Cardiac septum (tissue), 1 donor: Measurements from ENCODE around the gene CAMP. TPM values are rescaled to one million over a fixed set of nuclear protein-coding genes. Genes with fewer than 3 reads are reported as not detected.

ENCODE experiments used
- DNase-seq: peaks from one replicate; pipeline ENCODE4 v3.0.0-alpha.2; 2020; ENCODE audit warnings: low spot score
- intact Hi-C: fragments of 100-400 bp; cut with DNase I; formaldehyde crosslinking; loops from one replicate; pipeline ENCODE4 v1.14.0; 2022
- long read RNA-seq: library from polyadenylated mRNA; unstranded; transcript quantifications from one replicate; pipeline ENCODE4 v2.0.0, GENCODE V29; 2021
- total RNA-seq: library from RNA; stranded (reverse); fragmentation: NEBNext Ultra II Directional; extraction: Animal tissue kit (Norgen Biotek cat#: 25700); gene quantifications from one replicate; pipeline ENCODE4 v1.2.1, GENCODE V29; 2021
- donor health status: DM: no; HTN: no; CAD: no.

CAMP gene, protein sequence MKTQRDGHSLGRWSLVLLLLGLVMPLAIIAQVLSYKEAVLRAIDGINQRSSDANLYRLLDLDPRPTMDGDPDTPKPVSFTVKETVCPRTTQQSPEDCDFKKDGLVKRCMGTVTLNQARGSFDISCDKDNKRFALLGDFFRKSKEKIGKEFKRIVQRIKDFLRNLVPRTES
- 0.67 TPM for total RNA-seq
- long read RNA-seq, partial matches to known transcripts, result 0 of 1 reads
- long read RNA-seq, other reads (novel, unspliced or antisense), result 0 of 1 reads

DNA sequence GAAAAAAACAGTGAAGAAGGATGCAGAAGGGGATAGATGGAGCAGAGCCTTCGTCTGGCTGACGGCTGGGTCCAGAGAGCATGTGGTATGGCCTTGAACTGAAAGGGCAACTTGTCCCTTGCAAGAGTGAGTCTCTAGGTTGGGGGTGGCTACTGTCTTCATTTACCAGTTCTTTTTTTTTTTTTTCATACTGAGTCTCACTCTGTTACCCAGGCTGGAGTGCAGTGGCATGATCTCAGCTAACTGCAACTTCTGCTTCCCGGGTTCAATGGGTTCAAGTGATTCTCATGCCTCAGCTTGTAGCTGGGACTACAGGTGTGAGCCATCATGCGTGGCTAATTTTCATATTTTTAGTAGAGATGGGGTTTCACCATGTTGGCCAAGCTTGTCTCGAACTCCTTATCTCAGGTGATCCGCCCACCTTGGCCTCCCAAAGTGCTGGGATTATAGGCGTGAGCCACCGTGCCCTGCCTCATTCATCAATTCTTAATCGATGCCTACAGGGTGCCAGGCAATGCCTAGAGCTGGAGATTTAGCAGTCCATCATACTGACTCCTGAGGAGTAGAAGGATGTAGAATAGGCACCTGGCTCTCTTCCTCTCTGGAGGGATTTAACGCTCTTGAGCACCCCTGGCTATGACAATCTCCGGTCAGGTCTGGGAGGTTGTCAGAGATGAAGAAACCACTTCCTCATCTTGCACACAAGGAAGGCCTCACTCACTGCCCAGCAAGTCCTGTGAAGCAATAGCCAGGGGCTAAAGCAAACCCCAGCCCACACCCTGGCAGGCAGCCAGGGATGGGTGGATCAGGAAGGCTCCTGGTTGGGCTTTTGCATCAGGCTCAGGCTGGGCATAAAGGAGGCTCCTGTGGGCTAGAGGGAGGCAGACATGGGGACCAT lies at the start of gene CAMP:
TSS of gene CAMP (plus strand) at position 880 of the 898 bp plus-strand sequence. CDS start at position 897, 17 bp downstream.
- peak; percentile 92 for DNase-seq

DNA sequence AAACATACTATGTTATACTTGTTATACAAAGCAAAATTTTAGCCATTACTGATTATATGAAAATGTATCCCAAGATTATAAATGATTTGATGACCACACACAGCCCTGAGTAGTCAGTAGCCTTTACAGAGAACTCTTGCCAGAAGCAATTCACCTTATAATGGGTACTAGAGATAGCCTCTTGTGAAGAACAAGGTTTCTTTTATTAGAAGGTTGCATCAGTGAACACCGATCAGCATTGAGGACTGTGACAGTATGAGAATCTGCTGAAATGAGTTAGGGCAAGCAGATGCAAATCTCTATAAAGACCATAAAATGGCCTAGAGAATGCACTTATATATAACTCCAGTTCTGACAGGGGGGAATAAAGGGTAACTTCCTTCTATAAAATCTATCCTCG lies 45.2 kb upstream of the CAMP start:
- intact Hi-C loops, result no loop called here
- DNase-seq, result no peak

More for the DNA sequence above, at the start of gene CAMP:
- intact Hi-C loops, result no loop called here

DNA sequence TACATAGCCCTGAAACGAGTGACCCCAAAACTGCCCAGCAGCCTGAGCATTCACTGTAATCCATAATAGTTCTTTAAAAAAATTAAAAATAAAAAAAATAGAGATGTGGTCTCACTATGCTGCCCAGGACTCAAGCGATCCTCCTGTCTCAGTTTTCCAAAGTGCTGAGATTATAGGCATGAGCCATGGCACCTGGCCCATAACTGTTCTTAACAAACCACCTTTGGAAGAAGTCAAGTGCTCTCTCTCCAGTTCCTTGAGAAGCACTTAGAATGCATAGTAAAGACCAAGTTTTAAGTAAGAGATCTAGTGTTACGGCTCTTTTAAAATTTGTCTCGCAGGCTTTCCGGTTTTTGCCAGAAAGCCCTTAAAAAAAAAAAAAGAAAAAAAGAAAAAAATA lies 43.3 kb upstream of the CAMP start:
- intact Hi-C loops, result no loop called here
- no peak for DNase-seq

DNA sequence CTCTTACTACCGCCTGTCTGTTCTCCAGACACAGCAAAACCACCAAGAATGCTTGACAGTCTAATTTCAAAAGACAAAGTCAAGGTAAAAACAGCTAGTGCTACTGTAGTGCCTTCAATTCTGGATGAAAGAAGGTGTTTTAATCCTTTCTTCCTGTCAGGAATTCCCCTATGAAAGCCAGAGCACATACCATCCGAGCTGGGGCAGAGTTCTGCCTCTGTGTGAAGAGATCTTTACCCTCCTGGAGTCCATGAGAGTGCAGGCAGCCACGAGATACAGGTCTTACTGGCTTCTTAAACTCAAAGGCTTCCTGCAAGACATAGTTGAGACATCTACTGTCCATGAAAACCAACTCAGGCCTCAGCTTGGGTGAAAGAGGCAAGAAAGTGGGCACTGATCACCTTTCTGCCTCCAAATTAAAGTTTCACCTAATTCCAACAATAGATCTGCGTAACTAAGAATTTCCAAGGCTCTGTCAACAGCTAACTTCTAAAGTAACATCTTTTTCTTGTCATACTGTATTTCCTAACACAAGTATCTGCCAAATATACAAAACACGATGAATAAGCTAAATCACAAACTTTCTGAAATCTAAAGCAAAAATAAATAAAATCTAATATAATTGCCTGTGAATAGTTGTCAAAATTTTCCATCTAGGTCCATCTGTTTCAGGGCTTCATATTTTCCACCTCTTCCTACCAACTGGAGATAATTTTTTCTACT lies 42.6 kb upstream of the CAMP start:
- intact Hi-C loops, result no loop called here
- DNase-seq, result peak; percentile 5

DNA sequence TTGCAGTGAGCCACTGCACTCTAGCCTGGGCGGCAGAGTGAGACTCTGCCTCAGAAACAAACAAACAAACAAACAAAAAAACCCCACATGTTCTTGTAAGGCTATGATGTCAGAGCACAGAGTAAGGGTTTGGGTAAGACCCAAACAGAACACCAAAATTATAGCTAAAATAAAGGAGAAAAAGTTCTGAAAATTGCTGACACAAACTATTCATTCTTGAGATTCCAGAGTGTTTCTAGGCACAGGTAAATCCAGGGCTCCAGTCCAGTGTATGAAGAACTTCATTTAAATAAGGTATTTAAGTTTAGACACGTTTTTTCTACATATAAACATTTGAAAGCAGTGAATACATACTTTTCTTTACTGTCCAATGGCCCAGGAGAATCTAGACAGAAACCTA lies 39.0 kb upstream of the CAMP start:
- intact Hi-C loops, result no loop called here
- DNase-seq, result peak; percentile 24

DNA sequence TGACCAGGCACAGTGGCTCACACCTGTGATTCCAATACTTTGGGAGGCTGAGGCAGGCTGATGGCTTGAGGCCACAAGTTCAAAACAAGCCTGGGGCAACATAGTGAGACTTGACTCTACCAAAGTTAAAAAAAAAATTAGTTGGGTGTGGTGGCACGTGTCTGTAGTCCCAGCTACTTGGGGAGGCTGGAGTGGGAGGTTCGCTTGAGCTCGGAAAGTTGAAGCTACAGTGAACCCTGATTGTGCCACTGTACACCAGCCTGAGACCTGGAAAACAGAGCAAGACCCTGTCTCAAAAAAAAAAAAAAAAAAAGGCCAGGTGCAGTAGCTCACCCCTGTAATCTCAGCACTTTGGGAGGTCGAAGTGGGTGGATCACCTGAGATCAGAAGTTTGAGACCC lies 38.2 kb upstream of the CAMP start:
- DNase-seq, result no peak
- intact Hi-C loops, result loop anchor here (5.0 kb wide), 1 partner anchor 117 kb away; the partner anchor contains the start of gene NME6

DNA sequence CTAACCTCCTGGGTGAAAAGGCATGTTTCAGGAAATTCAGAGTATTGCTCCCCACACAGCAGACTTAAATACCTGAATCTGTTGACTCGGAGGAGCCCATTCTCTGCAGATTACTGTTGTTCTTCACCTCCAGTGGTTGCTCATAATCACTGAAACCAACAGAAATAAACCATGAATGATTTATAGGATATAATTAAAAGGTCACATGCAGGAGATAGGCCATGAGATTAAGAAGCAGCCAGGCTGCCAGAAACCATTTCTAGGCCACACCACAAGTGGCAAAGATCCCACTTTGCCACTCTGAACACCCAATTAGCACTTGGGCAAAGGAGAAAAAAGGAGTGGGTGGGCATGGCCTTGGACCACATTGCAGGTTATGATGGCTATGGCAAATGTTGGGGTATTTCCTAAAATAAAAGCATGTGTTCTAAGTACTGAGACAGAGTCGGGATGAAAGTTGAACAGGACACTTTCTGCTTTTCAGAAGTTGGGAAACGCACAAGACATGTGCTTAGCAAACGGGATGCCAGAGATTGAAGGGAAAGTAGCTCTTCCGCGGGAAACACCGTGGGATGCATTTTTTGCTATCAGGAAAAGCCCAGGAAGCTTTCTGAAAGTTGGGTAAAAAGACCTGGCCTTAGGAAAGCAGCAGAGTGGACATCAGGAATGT lies 36.5 kb upstream of the CAMP start:
- intact Hi-C loops, result loop anchor here (5.0 kb wide), 1 partner anchor 116 kb away; the partner anchor contains the start of gene NME6

DNA sequence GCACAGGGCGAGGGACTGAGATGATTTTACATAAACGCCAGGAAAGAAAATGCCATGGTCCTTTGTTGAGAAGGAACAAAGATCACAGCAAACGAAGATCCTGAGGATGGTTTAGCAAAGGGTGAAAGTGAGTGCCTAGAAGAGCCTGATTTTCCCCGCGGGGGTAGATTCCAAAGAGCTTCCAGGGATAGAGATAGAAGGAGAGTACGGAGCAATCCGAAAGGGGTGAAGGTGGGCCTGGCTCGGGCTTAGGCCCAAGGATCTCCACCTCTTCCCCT lies 36.1 kb upstream of the CAMP start:
- intact Hi-C loops, result loop anchor here (5.0 kb wide), 1 partner anchor 115 kb away; the partner anchor contains the start of gene NME6
- no peak for DNase-seq

More for the DNA sequence above, 36.5 kb upstream of the CAMP start:
- peak; percentile 15 for DNase-seq

DNA sequence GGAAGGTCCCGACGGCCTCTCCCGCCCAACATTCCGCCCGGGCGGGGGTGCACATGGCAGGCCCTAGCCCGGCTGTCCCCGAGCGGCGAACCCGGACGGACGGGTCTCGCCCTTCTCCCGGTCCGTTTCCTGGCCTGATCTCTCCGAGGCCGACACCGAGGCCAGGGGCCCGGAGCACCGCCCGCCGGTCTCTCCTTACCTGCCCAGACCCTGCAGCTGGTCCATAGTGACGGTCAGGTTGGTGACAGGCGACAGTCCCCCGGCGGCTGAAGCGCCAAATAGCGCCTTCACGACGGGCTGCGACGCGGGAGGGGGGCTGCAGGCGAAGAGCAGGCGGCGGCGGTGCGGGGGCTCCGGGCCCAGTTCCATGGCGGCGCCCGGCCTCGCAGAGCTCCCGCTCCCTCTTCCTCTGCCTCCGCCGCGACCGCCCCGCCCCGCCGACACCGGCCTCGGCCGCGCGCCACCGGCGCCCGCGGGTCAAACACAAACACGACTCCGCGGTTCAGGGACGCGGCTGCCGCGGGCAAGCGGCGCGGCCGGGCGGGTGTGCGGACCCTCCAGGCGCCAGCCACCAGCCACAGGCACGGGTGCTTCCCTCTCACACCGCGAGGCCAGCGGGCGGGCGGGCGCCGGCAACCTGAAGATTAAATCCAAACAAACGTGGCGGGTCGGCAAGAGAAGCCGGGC lies 35.6 kb upstream of the CAMP start:
- intact Hi-C loops, result loop anchor here (5.0 kb wide), 1 partner anchor 115 kb away; the partner anchor contains the start of gene NME6

DNA sequence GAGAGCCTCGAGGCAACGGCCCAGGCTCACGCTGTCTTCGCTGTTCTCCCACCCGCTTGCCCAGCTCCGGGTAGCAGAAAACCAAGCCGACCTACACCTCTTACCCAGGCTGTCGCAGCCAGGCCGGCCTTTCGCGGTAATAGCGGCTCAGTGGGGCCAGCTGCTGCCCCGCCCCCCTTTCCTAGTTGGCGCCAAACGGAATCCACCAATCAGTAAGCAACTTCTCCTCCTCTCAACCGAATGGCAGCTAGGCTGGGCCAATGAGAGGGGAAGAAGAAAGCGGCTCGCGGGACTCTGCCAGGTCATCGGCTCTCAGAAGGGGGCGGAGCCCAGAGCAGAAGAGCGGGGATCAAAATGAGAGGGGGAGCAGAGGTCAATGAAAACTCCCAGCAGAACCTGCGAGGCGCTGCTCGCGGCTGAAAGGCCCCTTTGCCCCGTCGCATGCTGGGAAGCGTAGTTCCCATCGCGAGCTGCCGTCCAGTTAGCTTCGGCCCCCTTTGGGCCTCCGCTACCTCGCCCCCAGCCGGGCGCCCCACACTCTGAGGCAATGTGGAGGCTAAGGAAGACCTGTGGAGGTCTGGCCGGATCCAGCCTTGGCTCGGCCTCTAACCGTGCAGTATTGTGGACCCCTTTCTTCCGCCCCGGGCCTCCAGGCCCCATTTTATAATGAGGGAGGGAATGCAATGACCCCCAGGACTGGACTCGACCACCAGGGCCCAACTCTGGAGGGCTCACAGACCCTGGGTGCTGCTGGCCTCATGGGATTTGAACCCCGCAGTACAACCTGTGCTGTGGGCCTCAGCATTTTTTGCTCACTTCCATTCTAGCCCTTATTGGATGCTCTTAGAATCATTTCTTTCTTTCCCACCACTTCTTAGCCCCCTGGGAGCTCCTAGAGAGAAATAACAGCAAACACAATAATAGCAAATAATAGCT lies 34.8 kb upstream of the CAMP start, which contains the start of gene CDC25A:
TSS of gene CDC25A (minus strand) at position 152 of the 936 bp plus-strand sequence. CDS start 470 bp downstream, outside the sequence.
- peak; percentile 98 for DNase-seq
- intact Hi-C loops, result loop anchor here (5.0 kb wide), 1 partner anchor 114 kb away; the partner anchor contains the start of gene NME6

More for the DNA sequence above, 35.6 kb upstream of the CAMP start:
- DNase-seq, result no peak

DNA sequence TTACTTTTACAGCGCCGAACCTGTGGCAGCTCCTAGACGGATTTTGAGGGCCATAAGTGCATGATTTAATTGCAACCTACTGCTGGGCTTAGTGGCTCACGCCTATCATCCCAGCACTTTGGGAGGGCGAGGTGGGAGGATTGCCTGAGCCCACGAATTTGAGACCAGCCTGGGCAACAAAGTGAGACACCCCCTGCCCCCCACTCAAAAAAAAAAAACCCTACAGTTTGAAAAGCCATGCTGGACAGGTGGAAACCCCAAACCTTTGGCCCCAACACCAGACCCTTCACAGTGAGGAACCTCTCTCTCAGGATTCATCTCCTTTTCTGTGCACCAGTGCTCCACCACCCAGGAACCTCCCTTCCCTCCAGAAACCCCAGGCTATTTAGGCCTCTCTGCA lies 34.0 kb upstream of the CAMP start:
- no peak for DNase-seq
- intact Hi-C loops, result loop anchor here (5.0 kb wide), 1 partner anchor 113 kb away; the partner anchor contains the start of gene NME6

DNA sequence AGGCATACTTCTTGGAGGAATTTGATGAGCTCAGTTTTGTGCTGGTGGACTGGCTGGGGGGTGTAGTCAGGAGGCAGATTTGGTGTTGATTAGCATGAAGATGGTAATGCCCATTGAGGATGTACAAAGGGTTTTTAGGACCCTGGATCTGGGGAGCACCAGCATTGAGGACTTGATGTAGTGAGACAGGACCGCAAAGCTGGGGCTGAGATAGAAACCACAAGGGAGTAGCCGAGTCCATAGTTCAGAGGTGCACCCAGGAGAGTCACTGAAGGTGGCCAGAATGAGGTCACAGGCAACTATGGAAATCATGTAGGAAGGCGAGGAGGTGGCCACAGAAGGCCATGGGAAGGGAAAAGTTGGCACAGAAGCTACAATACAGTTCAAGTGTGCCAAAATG lies 32.4 kb upstream of the CAMP start:
- no peak for DNase-seq
- intact Hi-C loops, result no loop called here

DNA sequence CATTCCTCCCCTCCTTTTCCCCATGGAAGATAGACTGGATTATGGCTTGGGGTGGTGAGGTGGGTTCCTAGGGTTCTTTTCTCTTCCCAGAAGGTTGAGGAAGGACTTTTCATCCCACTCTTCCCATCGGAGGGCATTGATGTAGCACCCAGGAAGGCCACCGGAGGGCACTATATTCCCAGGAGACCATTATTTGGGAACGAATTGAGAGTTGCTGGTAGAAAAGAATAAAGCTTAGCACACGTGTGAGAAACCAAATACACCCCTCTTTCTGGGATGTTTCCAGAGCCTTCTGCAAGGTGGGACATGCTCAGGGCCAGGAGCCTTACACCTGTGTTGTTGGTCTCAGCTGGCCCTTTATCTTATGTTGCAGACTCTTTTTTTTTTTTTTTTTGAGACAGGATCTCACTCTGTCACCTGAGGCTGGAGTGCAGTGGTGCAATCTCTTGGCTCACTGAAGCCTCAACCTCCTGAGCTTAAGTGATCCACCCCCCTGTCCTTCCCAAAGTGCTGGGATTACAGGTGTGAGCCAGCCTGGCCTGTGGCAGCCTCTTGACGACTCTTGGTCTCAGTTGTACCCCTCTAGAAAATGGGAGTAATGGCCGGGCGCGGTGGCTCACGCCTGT lies 28.7 kb upstream of the CAMP start:
- intact Hi-C loops, result no loop called here
- DNase-seq, result peak; percentile 50

DNA sequence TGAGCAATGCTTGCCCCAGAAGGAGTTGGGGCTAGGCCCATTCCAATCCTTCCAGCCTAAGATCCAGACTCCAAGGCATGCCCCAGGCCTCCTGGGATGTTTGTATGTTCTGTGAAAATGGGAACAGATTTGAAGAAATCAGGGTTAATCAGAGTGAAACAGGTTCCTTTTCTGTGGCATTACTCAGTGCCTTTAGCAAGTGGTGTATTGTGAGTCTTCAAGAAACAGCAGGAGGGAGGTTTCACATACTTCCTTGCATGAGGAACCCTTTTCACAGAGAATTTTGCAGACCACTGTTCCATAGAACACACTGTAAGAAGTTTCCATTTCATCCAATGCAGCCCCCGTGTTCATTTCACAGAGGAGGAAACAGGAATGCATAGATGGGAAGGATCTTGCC lies 26.7 kb upstream of the CAMP start:
- DNase-seq, result no peak
- intact Hi-C loops, result no loop called here

DNA sequence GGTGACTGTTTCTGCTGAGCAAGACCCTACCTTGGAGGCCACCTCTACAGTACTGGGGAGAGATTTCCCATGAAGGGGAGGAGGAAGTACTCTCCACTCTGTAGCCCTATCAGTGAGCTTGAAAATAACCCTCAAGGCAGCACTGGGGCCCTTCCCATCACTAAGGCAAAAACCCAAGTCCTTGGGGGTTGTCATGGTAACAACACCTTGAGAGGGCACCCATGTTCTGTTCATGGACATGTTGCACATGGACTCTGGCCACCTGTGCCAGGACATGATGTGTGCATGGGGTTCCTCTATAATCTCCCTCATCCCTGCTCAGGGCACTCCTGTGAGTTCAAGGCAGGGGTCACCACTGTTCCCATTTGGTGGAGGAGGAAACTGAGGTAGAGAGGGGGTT lies 24.2 kb upstream of the CAMP start:
- intact Hi-C loops, result no loop called here
- DNase-seq, result peak; percentile 26

DNA sequence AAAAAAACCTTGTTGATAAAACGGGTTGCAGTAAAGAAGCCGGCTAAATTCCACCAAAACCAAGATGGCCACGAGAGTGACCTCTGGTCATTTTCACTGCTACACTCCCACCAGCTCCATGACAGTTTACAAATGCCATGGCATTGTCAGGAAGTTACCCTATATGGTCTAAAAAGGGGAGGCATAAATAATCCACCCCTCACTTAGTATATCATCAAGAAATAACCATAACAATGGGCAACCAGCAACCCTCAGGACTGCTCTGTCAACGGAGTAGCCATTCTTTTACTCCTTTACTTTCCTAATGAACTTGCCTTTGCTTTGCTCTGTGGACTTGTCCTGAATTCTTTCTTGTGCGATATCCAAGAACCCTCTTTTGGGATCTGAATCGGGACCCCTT lies 20.7 kb upstream of the CAMP start:
- DNase-seq, result peak; percentile 7
- intact Hi-C loops, result no loop called here

DNA sequence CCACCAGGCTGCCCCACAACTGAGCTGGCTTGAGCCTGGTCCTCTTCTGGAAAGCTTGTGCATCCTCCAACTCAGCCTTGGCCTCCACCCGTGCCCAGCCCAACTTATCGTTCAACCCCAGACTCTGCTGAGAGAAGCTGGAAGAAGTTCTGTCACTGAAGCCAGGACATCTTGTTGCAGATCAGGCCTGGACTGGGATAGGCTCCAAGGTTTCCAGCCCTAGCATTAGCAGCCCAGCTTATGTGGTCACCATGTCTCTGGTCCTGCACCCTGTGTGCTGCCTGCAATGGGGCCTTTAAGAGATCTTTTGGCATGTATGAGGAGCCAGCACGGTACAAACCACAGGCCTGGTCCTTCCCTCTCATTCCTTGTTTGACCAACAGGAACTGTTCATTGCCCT lies 15.2 kb upstream of the CAMP start:
- DNase-seq, result no peak
- intact Hi-C loops, result no loop called here
